Choroid plexus epithelial cell (primary cell): ENCODE data around the gene HAX1.

Experiments used
- DNase-seq: peaks from one replicate; pipeline ENCODE4 v3.0.0-alpha.2; 2010; ENCODE audit warnings: low read depth
- H3K4me3 ChIP-seq: 2 replicates; pipeline ENCODE4 v1.5.1; 2011; ENCODE audit warnings: low read depth, mild to moderate bottlenecking, control low read depth, low read length, moderate library complexity
- TF ChIP-seq, protein P1 (sequence below): conservative IDR thresholded peaks from 2 replicates; pipeline ENCODE4 v1.5.1; 2011; ENCODE audit warnings: low read depth, mild to moderate bottlenecking, control low read depth, inconsistent platforms, low read length, moderate library complexity

HAX1 gene

DNA sequence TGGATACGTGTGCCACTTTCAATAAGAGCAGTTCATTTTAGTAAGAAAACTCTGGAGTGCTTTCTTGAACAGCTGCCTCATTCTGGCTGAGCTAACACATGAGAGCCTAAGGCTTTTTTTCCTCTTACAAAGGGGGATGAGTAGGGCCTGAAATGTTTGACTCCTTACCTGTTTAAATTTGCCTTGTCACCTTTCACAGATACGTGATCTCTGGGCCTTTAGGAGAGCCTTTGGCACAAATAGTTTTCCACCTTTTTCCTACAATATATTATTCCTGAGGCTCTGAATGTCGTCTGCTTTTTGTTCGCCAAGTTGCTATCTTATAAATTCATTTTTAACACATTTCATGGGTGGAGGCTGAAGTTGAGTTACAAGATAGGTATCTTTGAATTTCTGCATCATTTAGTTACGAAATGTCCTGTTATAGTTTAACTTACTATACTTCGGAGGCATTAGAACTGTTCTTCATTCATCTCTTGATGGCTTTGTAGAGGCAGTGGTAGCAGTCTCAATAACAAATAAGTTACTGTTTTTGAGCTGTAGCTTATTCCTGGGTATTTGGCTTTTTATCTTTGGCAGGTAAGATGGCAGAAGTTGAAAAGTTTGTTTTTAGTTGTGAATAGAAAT, 34.4 kb upstream of the HAX1 start:
- TF ChIP-seq, protein P1, sequence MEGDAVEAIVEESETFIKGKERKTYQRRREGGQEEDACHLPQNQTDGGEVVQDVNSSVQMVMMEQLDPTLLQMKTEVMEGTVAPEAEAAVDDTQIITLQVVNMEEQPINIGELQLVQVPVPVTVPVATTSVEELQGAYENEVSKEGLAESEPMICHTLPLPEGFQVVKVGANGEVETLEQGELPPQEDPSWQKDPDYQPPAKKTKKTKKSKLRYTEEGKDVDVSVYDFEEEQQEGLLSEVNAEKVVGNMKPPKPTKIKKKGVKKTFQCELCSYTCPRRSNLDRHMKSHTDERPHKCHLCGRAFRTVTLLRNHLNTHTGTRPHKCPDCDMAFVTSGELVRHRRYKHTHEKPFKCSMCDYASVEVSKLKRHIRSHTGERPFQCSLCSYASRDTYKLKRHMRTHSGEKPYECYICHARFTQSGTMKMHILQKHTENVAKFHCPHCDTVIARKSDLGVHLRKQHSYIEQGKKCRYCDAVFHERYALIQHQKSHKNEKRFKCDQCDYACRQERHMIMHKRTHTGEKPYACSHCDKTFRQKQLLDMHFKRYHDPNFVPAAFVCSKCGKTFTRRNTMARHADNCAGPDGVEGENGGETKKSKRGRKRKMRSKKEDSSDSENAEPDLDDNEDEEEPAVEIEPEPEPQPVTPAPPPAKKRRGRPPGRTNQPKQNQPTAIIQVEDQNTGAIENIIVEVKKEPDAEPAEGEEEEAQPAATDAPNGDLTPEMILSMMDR: no peak
- H3K4me3 ChIP-seq: no peak overlapping the region
- DNase-seq: no peak

DNA sequence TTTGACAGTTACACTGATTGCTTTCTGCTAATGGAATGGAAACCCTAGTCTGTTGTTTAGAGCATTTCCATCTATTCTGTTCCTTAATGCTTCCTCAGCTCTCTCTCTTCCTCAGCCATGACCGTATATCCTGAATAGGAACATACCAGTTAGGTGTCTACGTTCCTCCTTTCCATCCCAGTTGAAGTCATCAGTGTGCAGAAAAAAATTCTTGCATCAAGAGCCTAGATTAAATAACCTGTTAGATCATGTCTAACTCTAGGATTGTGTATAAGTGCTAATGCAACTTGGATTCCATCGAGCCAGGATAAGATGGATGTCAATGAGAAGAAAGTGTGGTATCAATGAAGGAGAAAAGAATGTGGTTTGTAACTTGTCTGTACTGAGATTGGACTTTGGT, 32.9 kb upstream of the HAX1 start:
- TF ChIP-seq, protein P1: no peak
- no peak for DNase-seq
- H3K4me3 ChIP-seq: no peak overlapping the region

DNA sequence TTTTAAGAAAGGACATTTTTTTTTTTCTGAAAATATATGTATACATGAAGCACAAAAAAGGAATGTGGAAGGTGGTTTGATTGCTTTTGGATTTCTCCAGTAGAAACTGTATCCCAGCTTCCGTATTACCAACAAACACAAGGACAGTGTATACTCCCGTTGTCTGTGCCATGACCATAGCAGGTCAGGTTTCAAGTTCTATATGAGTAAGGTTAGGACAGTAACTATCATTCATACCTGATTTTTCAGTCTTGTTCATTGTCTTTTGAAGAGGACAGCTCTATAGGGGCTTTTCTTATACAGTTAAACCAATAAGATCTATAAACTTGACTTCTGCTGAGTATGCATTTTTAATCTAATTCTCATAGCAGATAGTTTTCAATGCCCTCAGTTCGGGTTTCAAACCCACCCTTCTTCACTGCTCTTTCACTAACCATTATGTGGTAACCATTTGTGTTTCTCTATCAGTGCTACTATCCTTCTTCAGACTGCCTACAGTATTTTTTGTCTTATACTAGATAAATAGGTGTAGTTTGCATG, 32.1 kb upstream of the HAX1 start:
- DNase-seq: no peak
- TF ChIP-seq, protein P1: no peak
- H3K4me3 ChIP-seq: no peak overlapping the region

DNA sequence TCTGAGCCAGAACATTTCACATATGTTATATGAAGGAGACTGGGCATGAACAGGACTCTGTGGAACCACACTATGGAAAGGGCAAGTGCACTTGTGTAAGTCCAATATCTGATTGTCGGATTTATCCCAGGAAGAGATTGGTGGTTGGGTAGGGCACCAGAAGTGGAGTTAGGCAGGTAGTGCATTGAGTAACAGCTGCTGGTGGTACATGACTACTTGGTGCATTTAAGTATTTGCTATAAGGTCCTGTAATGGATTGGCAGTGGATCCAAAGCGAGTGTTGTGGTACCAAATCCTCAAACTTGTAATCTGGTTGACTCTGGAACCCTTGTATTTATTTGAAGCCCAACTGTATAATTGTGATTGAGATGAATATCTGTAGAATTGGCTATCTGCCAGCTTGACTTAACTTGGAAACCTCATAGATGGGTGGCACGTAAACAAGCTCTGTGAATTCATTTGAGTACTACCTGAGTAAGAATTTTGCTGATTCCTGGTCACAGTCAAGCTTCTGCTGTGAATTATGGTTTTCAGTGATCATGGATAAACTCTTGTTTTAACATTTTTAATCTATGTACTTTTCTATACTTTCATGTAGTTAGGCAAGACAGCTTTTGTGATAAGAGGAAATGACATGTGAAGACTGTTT, 30.6 kb upstream of the HAX1 start:
- TF ChIP-seq, protein P1: no peak
- DNase-seq: no peak
- H3K4me3 ChIP-seq: no peak overlapping the region

DNA sequence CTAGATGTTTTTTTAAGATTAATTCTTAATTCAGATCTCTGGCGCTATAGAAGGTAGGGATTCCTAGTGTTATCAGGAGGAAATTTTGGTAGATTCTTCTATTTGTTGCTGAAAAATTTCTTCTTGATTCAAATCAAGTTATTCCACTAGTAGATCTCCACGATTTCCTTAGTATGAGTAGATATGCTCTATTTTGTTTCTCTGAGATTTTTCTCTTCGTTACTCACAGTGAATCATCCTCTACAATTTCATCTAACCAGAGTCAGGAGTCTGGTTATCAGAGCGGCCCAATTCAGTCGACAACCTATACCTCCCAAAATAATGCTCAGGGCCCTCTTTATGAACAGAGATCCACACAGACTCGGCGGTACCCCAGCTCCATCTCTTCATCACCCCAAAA, 18.8 kb upstream of the HAX1 start:
- H3K4me3 ChIP-seq: no peak overlapping the region
- TF ChIP-seq, protein P1: no peak
- DNase-seq: no peak

DNA sequence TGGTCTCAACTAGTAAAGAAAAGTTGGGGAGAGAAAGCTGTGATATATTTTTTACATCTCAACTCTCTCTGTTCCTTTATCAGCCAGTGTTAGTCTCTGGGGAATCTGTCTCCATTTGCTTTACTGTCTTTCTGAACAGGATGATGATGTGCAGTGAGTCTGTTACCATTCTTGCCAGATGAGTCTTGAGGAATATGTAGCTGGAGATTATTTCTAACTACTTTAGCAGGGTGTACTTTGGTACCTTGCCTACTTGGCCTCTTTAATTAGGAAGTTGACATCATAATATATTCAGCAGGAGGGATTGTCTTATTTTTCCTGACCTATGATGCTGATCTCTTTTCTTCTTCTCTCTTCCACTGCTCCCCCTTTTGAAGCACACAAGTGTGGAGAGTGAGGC, 15.7 kb upstream of the HAX1 start:
- no peak for DNase-seq
- TF ChIP-seq, protein P1: no peak
- H3K4me3 ChIP-seq: no peak overlapping the region

DNA sequence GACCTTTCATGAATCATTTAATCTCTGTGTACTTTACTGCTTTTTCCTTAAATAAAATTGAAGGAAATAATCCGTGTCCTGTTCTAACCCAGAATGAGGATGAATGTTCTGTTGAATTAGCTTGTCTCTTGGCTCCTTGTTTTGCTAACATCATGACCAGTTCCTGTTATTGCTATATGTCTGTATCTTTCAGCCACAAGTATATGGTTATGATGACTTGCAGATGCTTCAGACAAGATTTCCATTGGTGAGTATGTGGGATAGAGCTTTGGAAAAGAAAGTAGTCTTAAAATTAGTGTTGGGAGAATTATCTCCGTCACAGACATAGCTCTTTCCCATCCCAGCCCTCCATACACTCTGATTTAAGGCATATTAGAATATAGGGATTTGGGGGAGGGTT, 13.6 kb upstream of the HAX1 start:
- no peak for DNase-seq
- TF ChIP-seq, protein P1: no peak
- H3K4me3 ChIP-seq: no peak overlapping the region
